Lower leg skin (tissue), 4 donors: Measurements from ENCODE around the gene PRPF8. TPM values are rescaled to one million over a fixed set of nuclear protein-coding genes. Genes with fewer than 3 reads are reported as not detected.

Experiments used
- DNase-seq, 2 donors: peaks; one replicate each; pipeline ENCODE4 v3.0.0-alpha.2; 2019; ENCODE audit warnings: low spot score in 2 of 2
- H3K4me3 ChIP-seq: fragments of 200-600 bp; sonication (generic); 2 replicates; pipeline ENCODE4 v1.5.1; 2017; ENCODE audit warnings: mild to moderate bottlenecking, low read depth; ENCODE audit not compliant: poor library complexity, severe bottlenecking
- POLR2A ChIP-seq, 2 donors: fragments of 450-650 bp; IDR thresholded peaks; one replicate each; pipeline ENCODE4 v1.6.1; 2016 to 2017; ENCODE audit warnings: antibody characterized with exemption in 2 of 2, mild to moderate bottlenecking in 1 of 2, moderate library complexity in 1 of 2
- WGBS, 2 donors: methylation state at CpG; one replicate each; pipeline ENCODE4 v1.1.5; 2018; 5-methylcytosine and 5-hydroxymethylcytosine counted together
- intact Hi-C: fragments of 100-400 bp; cut with DNase I; formaldehyde crosslinking; loops from one replicate; pipeline ENCODE4 v1.15.0; 2023; ENCODE audit warnings: low total_unique reads
- total RNA-seq, 4 donors: library from RNA; depleted of rRNA; stranded (reverse); fragments of >200 nt; gene quantifications; one replicate each; pipeline ENCODE4 v1.1.0, GENCODE V29; 2016
- TF ChIP-seq, protein P1 (sequence below), 3 donors: fragments of 450-650 bp; IDR thresholded peaks; one replicate each; pipeline ENCODE4 v1.5.1; 2016; ENCODE audit warnings: antibody characterized with exemption in 3 of 3, mild to moderate bottlenecking in 3 of 3, moderate library complexity in 2 of 3

The PRPF8 gene
- total RNA-seq, 4 donors from 2014 or later = 140 to 228 (median 173) TPM

DNA sequence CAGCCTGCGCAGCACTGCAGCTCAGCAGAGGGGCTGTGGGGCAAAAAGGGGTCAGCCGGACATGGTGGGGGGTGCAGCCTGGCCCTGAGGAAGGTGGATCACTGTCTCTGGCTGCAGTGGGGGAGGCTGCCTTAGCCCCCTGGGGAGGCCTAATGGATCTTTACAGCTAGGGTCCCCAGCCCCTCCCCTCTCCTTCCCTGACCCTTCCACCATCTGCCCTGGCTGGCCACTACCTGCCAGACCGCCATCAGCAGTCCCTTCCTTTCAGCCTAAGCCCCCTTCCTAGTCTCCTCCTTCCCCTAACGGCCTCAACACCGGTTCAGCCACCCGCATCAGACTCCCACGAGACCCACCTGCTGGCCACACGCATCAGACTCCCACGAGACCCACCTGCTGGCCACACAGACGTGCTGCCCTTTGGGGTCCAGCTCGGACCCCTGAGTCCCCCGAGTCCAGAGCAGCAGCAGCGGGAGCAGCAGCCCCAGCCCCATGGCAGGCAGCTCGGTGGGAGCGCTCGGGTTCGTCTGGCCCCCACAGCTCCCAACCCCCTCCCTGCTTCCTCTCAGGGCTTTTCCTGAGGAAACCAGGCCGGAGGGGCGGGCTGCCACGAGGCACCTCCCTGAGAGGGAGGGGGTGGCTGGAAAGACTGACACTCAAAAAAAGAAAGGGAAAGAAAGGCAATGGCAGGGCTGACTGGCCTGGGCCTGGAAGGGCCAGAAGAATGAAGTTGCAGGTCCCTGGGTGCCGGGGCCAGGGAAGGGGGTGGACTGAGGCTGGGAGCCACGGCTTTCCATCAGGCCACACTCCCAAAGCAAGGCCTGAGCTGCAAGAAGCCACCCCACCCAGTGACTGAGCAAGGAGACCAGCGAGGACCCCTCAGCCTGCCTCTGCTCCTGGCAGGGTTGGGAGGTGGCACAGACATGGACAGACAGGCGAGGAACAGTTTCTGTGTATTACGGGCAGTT lies 39.2 kb downstream of the PRPF8 start, which contains the start of gene SCARF1:
Gene SCARF1, minus strand, starts transcription at position 526 of the 965 bp plus-strand sequence. Its CDS starts 35 bp downstream, at position 491.
- WGBS, 2 donors = 75 to 76% methylated on average over 24 to 25 of the region's 25 CpGs
- DNase-seq = no peak
- no peak for TF ChIP-seq POLR2A (IDR thresholded peaks at IDR 0.05)
- TF ChIP-seq, protein P1, sequence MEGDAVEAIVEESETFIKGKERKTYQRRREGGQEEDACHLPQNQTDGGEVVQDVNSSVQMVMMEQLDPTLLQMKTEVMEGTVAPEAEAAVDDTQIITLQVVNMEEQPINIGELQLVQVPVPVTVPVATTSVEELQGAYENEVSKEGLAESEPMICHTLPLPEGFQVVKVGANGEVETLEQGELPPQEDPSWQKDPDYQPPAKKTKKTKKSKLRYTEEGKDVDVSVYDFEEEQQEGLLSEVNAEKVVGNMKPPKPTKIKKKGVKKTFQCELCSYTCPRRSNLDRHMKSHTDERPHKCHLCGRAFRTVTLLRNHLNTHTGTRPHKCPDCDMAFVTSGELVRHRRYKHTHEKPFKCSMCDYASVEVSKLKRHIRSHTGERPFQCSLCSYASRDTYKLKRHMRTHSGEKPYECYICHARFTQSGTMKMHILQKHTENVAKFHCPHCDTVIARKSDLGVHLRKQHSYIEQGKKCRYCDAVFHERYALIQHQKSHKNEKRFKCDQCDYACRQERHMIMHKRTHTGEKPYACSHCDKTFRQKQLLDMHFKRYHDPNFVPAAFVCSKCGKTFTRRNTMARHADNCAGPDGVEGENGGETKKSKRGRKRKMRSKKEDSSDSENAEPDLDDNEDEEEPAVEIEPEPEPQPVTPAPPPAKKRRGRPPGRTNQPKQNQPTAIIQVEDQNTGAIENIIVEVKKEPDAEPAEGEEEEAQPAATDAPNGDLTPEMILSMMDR (IDR thresholded peaks at IDR 0.05) = no peak
- intact Hi-C loops = loop anchor here (10.0 kb wide), 1 partner anchor 71 kb away; no protein-coding TSS in a partner anchor
- H3K4me3 ChIP-seq = peak within 1 kb of the TSS; percentile 6

DNA sequence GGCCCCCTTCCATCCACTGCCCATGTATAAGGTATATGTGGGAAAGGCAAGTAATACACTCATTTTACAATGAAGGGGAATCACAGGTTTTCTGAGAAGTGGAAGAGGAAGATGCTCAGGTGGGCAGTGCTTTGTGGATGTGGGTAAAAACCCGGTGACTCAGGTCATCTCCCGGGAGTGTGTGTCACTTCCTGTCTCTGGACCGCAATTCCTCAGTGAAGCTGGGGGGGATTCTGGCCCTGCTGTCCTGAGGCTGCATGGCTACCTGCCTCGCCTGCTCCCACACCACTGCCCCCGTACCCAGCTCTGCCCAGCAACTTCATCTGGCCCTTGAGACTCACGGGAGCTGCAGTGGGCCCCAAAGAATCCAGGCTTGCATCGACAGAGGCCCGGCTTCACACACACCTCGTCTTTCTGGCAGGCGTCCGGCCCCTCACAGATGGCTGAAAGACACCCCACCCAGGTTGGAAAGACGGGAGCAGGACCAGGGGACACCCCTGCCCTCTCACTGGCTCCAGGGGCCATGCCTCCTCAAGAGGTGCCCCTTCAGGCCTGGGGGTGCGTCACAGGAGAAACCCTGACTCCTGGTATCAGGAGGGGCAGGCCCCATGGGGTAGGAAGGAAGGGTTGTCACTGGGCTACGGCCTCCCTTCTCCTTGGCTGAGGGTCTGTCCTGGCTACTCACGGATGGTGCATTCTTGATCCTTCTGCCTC lies 40.0 kb downstream of the PRPF8 start:
- DNase-seq = no peak
- WGBS, 2 donors = 71 to 78% methylated on average over 15 of the region's 15 CpGs
- peak overlapping the region; percentile 6 for H3K4me3 ChIP-seq
- intact Hi-C loops = loop anchor here (10.0 kb wide), 1 partner anchor 70 kb away; no protein-coding TSS in a partner anchor
- no peak for TF ChIP-seq POLR2A (IDR thresholded peaks at IDR 0.05)

DNA sequence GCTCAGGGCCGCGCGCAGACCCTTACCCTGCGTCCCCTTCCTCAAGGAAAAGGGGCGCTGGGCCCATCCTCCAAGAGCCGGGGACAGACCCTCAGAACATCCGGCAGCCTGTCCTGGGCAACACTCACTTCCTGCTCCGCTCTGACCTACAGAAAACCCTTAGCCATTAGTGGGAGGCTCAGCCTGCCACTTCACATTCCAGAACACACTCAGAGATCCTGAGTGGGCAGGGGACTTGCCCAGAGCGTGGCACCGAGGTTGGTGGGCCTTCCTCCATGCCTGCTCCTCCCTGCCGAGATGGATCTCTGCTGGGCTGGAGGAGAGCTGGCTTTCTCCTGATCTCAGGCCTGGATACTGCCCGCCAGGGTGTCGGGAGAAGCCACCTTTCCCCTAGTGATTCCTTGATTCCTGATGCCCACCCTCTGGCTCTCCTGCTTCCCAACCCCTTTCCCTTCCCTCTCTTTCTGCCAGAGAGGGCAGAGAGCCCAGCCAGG lies 40.6 kb downstream of the PRPF8 start:
- intact Hi-C loops = loop anchor here (10.0 kb wide), 1 partner anchor 69 kb away; no protein-coding TSS in a partner anchor
- no peak for DNase-seq
- WGBS, 2 donors = 30 to 53% methylated on average over 8 to 11 of the region's 13 CpGs

DNA sequence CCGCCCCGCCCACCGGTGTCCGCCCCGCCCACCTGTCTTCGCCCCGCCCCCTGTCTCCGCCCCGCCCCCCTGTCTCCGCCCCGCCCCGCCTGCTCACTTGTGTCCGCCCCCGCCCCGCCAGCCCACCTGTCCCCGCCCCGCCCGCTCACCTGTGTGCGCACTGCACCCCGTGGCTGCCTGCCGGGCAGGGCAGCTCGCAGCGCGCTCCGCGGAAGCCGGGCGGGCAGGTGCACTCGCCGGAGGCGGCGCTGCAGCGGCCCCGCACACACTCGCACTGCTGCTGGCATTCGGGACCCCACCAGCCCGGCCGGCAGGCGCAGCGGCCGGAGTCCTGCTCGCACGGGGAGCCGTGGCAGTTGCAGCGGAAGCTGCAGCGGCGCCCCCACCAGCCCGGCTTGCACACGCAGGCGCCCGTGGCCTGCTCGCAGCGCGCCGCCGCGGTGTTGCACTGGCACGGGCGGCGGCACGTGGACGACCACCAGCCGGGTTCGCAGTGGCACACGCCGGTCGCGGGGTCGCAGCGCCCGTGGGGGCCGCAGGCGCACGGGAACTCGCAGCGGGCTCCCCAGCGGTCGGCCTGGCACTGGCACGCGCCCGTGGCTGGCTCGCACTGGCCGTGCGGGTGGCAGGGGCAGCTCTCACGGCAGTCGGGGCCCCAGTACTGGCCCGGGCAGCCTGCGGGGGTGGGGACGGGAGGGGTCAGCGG lies 41.2 kb downstream of the PRPF8 start:
- DNase-seq = no peak
- WGBS, 2 donors = 0 to 20% methylated on average over 1 of the region's 90 CpGs
- no peak for TF ChIP-seq POLR2A (IDR thresholded peaks at IDR 0.05)
- TF ChIP-seq, protein P1 (IDR thresholded peaks at IDR 0.05) = no peak
- peak overlapping the region; percentile 7 for H3K4me3 ChIP-seq
- intact Hi-C loops = loop anchor here (10.0 kb wide), 1 partner anchor 69 kb away; no protein-coding TSS in a partner anchor

More for the DNA sequence above, 40.6 kb downstream of the PRPF8 start:
- peak overlapping the region; percentile 7 for H3K4me3 ChIP-seq
- no peak for TF ChIP-seq POLR2A (IDR thresholded peaks at IDR 0.05)
- TF ChIP-seq, protein P1 (IDR thresholded peaks at IDR 0.05) = no peak

DNA sequence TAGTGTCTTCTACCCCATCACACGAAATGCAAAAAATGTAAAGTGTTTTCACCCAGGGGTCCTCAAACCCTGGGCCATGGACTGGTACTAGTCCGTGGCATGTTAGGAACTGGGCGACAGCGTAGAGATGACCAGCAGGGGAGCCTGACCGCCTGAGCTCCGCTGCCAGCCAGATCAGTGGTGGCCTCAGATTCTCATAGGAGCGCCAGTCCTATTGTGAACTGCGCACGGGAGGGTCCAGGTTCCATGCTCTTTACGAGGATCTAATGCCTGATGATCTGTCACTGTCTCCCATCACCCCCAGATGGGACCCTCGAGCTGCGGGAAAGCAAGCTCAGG lies 43.6 kb downstream of the PRPF8 start:
- intact Hi-C loops = loop anchor here (10.0 kb wide), 1 partner anchor 66 kb away; no protein-coding TSS in a partner anchor
- no peak for TF ChIP-seq POLR2A (IDR thresholded peaks at IDR 0.05)
- TF ChIP-seq, protein P1 (IDR thresholded peaks at IDR 0.05) = no peak
- WGBS, 2 donors = 65 to 69% methylated on average over 12 of the region's 12 CpGs
- no peak for DNase-seq
- no peak overlapping the region for H3K4me3 ChIP-seq
